ENCODE results near the gene PGA4. TPM values are rescaled to one million over a fixed set of nuclear protein-coding genes. Genes with fewer than 3 reads are reported as not detected.
"Not testable (repeated sequence)": the region's sequence is repeated elsewhere in the genome, so short reads cannot be mapped to it uniquely, and the experiment has no call there.

Gene PGA4
- total RNA-seq, 2 experiments from 2014 or later, result not detected

- H3K4me3 Mint-ChIP-seq; H3K36me3 Mint-ChIP-seq (ENCODE audit: low read depth); DNase-seq; H3K9me3 Mint-ChIP-seq (ENCODE audit: low read depth); CTCF ChIA-PET; POLR2A ChIA-PET; intact Hi-C loops (cut with DNase I, micrococcal nuclease); H3K27ac Mint-ChIP-seq; H3K4me1 Mint-ChIP-seq; H3K27me3 Mint-ChIP-seq; ATAC-seq: not testable (repeated sequence)
Observed at GRCh38 chr11:61207636-61208310, 14.4 kb upstream of the PGA4 start.

GRCh38 chr11:61210629-61211028 lies 11.5 kb upstream of the PGA4 start:
- H3K27ac Mint-ChIP-seq; CTCF ChIA-PET; intact Hi-C loops (cut with DNase I, micrococcal nuclease); H3K9me3 Mint-ChIP-seq (ENCODE audit: low read depth); H3K36me3 Mint-ChIP-seq (ENCODE audit: low read depth); POLR2A ChIA-PET; ATAC-seq; H3K4me1 Mint-ChIP-seq; DNase-seq; H3K4me3 Mint-ChIP-seq; H3K27me3 Mint-ChIP-seq: not testable (repeated sequence)

GRCh38 chr11:61211327-61211952 lies 10.7 kb upstream of the PGA4 start:
- H3K4me1 Mint-ChIP-seq; H3K27ac Mint-ChIP-seq; ATAC-seq; H3K9me3 Mint-ChIP-seq (ENCODE audit: low read depth); DNase-seq; H3K36me3 Mint-ChIP-seq (ENCODE audit: low read depth); H3K4me3 Mint-ChIP-seq; CTCF ChIA-PET; POLR2A ChIA-PET; intact Hi-C loops (cut with DNase I, micrococcal nuclease); H3K27me3 Mint-ChIP-seq: not testable (repeated sequence)

GRCh38 chr11:61212202-61212601 lies 9.9 kb upstream of the PGA4 start:
- H3K4me3 Mint-ChIP-seq; POLR2A ChIA-PET; intact Hi-C loops (cut with DNase I, micrococcal nuclease); H3K4me1 Mint-ChIP-seq; H3K36me3 Mint-ChIP-seq (ENCODE audit: low read depth); H3K9me3 Mint-ChIP-seq (ENCODE audit: low read depth); H3K27ac Mint-ChIP-seq; DNase-seq; CTCF ChIA-PET; H3K27me3 Mint-ChIP-seq; ATAC-seq: not testable (repeated sequence)

GRCh38 chr11:61213711-61214324 lies 8.3 kb upstream of the PGA4 start:
- ATAC-seq; CTCF ChIA-PET; H3K9me3 Mint-ChIP-seq (ENCODE audit: low read depth): not testable (repeated sequence)

GRCh38 chr11:61218306-61218705 lies 3.8 kb upstream of the PGA4 start:
- H3K4me1 Mint-ChIP-seq; POLR2A ChIA-PET; H3K4me3 Mint-ChIP-seq; H3K27me3 Mint-ChIP-seq; H3K36me3 Mint-ChIP-seq (ENCODE audit: low read depth); CTCF ChIA-PET; intact Hi-C loops (cut with DNase I, micrococcal nuclease); DNase-seq; H3K9me3 Mint-ChIP-seq (ENCODE audit: low read depth); H3K27ac Mint-ChIP-seq: not testable (repeated sequence)
- peak; percentile 49 for ATAC-seq

More at GRCh38 chr11:61213711-61214324, 8.3 kb upstream of the PGA4 start:
- intact Hi-C loops (cut with DNase I, micrococcal nuclease); H3K36me3 Mint-ChIP-seq (ENCODE audit: low read depth); DNase-seq; H3K27me3 Mint-ChIP-seq; H3K4me1 Mint-ChIP-seq; H3K27ac Mint-ChIP-seq; H3K4me3 Mint-ChIP-seq; POLR2A ChIA-PET: not testable (repeated sequence)

- H3K4me3 Mint-ChIP-seq; H3K36me3 Mint-ChIP-seq (ENCODE audit: low read depth); H3K9me3 Mint-ChIP-seq (ENCODE audit: low read depth); POLR2A ChIA-PET; ATAC-seq; intact Hi-C loops (cut with DNase I, micrococcal nuclease); H3K27ac Mint-ChIP-seq; H3K4me1 Mint-ChIP-seq; CTCF ChIA-PET; DNase-seq; H3K27me3 Mint-ChIP-seq: not testable (repeated sequence)
Observed at GRCh38 chr11:61219016-61219415, 3.1 kb upstream of the PGA4 start.

GRCh38 chr11:61222692-61223091 lies 545 bp downstream of the PGA4 start:
- H3K9me3 Mint-ChIP-seq (ENCODE audit: low read depth); H3K27me3 Mint-ChIP-seq; H3K36me3 Mint-ChIP-seq (ENCODE audit: low read depth); ATAC-seq; DNase-seq; H3K4me1 Mint-ChIP-seq; intact Hi-C loops (cut with DNase I, micrococcal nuclease); CTCF ChIA-PET; H3K4me3 Mint-ChIP-seq; H3K27ac Mint-ChIP-seq; POLR2A ChIA-PET: not testable (repeated sequence)

GRCh38 chr11:61226457-61227137 lies 4.5 kb downstream of the PGA4 start:
- H3K27ac Mint-ChIP-seq; H3K4me1 Mint-ChIP-seq; POLR2A ChIA-PET; H3K27me3 Mint-ChIP-seq; H3K36me3 Mint-ChIP-seq (ENCODE audit: low read depth); CTCF ChIA-PET; intact Hi-C loops (cut with DNase I, micrococcal nuclease); ATAC-seq; H3K4me3 Mint-ChIP-seq; DNase-seq; H3K9me3 Mint-ChIP-seq (ENCODE audit: low read depth): not testable (repeated sequence)

- intact Hi-C loops (cut with DNase I, micrococcal nuclease); H3K4me1 Mint-ChIP-seq; H3K36me3 Mint-ChIP-seq (ENCODE audit: low read depth); H3K9me3 Mint-ChIP-seq (ENCODE audit: low read depth); DNase-seq; ATAC-seq; POLR2A ChIA-PET; H3K4me3 Mint-ChIP-seq; CTCF ChIA-PET; H3K27ac Mint-ChIP-seq; H3K27me3 Mint-ChIP-seq: not testable (repeated sequence)
Observed at GRCh38 chr11:61229458-61229857, 7.3 kb downstream of the PGA4 start.

GRCh38 chr11:61231033-61231432 lies 8.9 kb downstream of the PGA4 start:
- H3K27me3 Mint-ChIP-seq; H3K36me3 Mint-ChIP-seq (ENCODE audit: low read depth); H3K9me3 Mint-ChIP-seq (ENCODE audit: low read depth); ATAC-seq; intact Hi-C loops (cut with DNase I, micrococcal nuclease); H3K27ac Mint-ChIP-seq; H3K4me1 Mint-ChIP-seq; CTCF ChIA-PET; H3K4me3 Mint-ChIP-seq; POLR2A ChIA-PET; DNase-seq: not testable (repeated sequence)

GRCh38 chr11:61231585-61231984 lies 9.4 kb downstream of the PGA4 start:
- H3K4me1 Mint-ChIP-seq; POLR2A ChIA-PET; intact Hi-C loops (cut with DNase I, micrococcal nuclease); CTCF ChIA-PET; DNase-seq; H3K27ac Mint-ChIP-seq; H3K36me3 Mint-ChIP-seq (ENCODE audit: low read depth); H3K9me3 Mint-ChIP-seq (ENCODE audit: low read depth); H3K4me3 Mint-ChIP-seq; H3K27me3 Mint-ChIP-seq; ATAC-seq: not testable (repeated sequence)
